Measurements from ENCODE around the gene MICAL2.

DNA sequence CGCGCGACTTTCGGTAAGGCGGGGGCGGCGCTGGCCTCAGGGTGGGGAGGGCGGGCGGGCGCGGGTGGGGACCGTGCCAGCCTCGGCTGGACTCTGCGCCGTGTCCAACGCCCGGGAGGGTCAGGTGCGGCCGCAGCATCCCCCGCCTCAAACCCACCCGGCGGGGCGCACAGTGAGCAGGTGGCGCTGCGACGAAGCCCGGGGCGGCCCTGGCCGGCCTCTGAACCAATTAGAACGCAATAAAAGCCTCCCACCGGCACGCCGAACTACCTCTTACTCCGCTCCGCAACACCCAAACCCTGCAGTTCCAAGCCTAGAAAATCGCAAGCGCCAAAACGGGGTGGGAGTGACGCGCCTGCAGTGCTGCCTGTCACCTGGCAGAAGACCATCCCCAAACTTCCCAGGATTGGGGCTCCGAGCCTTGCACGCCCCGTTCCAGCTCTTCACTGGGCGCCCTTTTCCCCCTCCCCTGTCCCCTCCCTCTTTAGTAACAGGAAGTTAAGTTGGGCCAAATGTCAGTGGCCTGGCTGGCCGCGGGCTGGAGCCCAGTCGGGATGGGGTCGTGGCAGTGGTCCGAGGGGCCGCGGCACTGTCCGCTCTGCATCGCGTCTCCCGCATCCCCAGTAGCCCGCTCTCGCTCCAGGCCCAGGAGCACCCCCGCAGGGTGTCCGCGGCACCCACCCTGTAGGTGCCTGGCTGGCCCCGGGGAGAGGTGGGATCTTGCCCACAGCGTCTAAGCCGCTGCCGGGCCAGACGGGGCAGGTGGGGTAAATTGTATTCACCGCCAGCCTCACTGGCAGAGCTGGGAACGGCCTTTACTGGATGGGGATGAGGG, 541 bp downstream of the MICAL2 start:
- TF ChIP-seq CSRNP3 (CRISPR knock-in tag; IDR thresholded peaks at IDR 0.05) (no peak), ESRRG (CRISPR knock-in tag; IDR thresholded peaks at IDR 0.05) (no peak), CREB5 (CRISPR knock-in tag; IDR thresholded peaks at IDR 0.05; ENCODE audit: low read depth) (no peak), RARB (CRISPR knock-in tag; IDR thresholded peaks at IDR 0.05) (no peak), TCF4 (CRISPR knock-in tag; IDR thresholded peaks at IDR 0.05; ENCODE audit: borderline replicate concordance) (no peak), ARNTL (CRISPR knock-in tag; IDR thresholded peaks at IDR 0.05; ENCODE audit: borderline replicate concordance, low read depth) (no peak), ZC3H10 (CRISPR knock-in tag; IDR thresholded peaks at IDR 0.05) (no peak)
- TF ChIP-seq, protein P1, sequence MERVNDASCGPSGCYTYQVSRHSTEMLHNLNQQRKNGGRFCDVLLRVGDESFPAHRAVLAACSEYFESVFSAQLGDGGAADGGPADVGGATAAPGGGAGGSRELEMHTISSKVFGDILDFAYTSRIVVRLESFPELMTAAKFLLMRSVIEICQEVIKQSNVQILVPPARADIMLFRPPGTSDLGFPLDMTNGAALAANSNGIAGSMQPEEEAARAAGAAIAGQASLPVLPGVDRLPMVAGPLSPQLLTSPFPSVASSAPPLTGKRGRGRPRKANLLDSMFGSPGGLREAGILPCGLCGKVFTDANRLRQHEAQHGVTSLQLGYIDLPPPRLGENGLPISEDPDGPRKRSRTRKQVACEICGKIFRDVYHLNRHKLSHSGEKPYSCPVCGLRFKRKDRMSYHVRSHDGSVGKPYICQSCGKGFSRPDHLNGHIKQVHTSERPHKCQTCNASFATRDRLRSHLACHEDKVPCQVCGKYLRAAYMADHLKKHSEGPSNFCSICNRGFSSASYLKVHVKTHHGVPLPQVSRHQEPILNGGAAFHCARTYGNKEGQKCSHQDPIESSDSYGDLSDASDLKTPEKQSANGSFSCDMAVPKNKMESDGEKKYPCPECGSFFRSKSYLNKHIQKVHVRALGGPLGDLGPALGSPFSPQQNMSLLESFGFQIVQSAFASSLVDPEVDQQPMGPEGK (CRISPR knock-in tag; IDR thresholded peaks at IDR 0.05; ENCODE audit: borderline replicate concordance), result no peak
- TF ChIP-seq, protein P2, sequence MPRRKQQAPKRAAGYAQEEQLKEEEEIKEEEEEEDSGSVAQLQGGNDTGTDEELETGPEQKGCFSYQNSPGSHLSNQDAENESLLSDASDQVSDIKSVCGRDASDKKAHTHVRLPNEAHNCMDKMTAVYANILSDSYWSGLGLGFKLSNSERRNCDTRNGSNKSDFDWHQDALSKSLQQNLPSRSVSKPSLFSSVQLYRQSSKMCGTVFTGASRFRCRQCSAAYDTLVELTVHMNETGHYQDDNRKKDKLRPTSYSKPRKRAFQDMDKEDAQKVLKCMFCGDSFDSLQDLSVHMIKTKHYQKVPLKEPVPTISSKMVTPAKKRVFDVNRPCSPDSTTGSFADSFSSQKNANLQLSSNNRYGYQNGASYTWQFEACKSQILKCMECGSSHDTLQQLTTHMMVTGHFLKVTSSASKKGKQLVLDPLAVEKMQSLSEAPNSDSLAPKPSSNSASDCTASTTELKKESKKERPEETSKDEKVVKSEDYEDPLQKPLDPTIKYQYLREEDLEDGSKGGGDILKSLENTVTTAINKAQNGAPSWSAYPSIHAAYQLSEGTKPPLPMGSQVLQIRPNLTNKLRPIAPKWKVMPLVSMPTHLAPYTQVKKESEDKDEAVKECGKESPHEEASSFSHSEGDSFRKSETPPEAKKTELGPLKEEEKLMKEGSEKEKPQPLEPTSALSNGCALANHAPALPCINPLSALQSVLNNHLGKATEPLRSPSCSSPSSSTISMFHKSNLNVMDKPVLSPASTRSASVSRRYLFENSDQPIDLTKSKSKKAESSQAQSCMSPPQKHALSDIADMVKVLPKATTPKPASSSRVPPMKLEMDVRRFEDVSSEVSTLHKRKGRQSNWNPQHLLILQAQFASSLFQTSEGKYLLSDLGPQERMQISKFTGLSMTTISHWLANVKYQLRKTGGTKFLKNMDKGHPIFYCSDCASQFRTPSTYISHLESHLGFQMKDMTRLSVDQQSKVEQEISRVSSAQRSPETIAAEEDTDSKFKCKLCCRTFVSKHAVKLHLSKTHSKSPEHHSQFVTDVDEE (CRISPR knock-in tag; IDR thresholded peaks at IDR 0.05), result no peak
- TF ChIP-seq, protein P3, sequence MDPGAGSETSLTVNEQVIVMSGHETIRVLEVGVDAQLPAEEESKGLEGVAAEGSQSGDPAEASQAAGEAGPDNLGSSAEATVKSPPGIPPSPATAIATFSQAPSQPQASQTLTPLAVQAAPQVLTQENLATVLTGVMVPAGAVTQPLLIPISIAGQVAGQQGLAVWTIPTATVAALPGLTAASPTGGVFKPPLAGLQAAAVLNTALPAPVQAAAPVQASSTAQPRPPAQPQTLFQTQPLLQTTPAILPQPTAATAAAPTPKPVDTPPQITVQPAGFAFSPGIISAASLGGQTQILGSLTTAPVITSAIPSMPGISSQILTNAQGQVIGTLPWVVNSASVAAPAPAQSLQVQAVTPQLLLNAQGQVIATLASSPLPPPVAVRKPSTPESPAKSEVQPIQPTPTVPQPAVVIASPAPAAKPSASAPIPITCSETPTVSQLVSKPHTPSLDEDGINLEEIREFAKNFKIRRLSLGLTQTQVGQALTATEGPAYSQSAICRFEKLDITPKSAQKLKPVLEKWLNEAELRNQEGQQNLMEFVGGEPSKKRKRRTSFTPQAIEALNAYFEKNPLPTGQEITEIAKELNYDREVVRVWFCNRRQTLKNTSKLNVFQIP (CRISPR knock-in tag; IDR thresholded peaks at IDR 0.05; ENCODE audit: borderline replicate concordance, low read depth), result no peak
